ENCODE results near the gene RAMP3.

DNA sequence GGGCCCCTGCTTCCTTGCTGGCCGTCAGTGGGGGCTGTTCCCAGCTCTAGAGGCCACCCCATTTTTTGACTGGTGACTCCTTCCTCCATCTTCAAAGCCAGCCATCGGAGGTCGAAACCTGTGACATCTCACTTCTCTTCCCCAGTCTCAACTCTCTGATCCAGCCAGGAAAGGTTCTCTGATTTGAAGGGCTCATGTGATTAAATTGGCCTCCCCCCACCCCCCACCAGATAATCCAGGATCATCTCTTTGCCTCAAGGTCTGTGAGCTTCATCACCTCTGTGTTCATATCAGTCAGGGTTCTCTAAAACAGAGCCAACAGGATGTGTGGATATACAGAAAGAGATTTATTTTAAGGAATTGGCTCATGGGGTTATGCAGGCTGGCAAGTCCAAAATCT is 5.6 kb upstream of the RAMP3 start:
- TF ChIP-seq, protein P1, sequence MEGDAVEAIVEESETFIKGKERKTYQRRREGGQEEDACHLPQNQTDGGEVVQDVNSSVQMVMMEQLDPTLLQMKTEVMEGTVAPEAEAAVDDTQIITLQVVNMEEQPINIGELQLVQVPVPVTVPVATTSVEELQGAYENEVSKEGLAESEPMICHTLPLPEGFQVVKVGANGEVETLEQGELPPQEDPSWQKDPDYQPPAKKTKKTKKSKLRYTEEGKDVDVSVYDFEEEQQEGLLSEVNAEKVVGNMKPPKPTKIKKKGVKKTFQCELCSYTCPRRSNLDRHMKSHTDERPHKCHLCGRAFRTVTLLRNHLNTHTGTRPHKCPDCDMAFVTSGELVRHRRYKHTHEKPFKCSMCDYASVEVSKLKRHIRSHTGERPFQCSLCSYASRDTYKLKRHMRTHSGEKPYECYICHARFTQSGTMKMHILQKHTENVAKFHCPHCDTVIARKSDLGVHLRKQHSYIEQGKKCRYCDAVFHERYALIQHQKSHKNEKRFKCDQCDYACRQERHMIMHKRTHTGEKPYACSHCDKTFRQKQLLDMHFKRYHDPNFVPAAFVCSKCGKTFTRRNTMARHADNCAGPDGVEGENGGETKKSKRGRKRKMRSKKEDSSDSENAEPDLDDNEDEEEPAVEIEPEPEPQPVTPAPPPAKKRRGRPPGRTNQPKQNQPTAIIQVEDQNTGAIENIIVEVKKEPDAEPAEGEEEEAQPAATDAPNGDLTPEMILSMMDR (IDR thresholded peaks at IDR 0.05), result no peak
- TF ChIP-seq POLR2A (IDR thresholded peaks at IDR 0.05), result no peak

Measured in uterus (tissue), 2 donors.